SK-N-MC (cell line): ENCODE measurements around the gene POLR1C.

ENCODE experiments used
- DNase-seq: peaks from one replicate; pipeline ENCODE4 v3.0.0-alpha.2; 2011; ENCODE audit warnings: low read depth, low spot score
- H3K27ac ChIP-seq: fragments of 200-600 bp; sonication (generic); 2 replicates; pipeline ENCODE4 v1.5.1; 2016; ENCODE audit warnings: mixed run types
- H3K36me3 ChIP-seq: fragments of 200-600 bp; sonication (generic); 2 replicates; pipeline ENCODE4 v1.6.1; 2017; ENCODE audit warnings: antibody characterized with exemption, low read length, mixed read lengths; ENCODE audit not compliant: insufficient read depth
- H3K4me3 ChIP-seq: fragments of 200-600 bp; sonication (generic); 2 replicates; pipeline ENCODE4 v1.5.1; 2016
- H3K9ac ChIP-seq: fragments of 200-600 bp; sonication (generic); 2 replicates; pipeline ENCODE4 v1.8.0; 2017; ENCODE audit warnings: mixed run types, mixed read lengths; ENCODE audit not compliant: insufficient read length
- H3K9me3 ChIP-seq: fragments of 200-600 bp; sonication (generic); 2 replicates; pipeline ENCODE4 v1.6.1; 2017; ENCODE audit warnings: low read depth, mild to moderate bottlenecking, antibody characterized with exemption, low read length, moderate library complexity, mixed read lengths
- EZH2 ChIP-seq: fragments of 200-600 bp; sonication (generic); IDR thresholded peaks from one replicate; pipeline ENCODE4 v1.6.1; 2017; ENCODE audit warnings: antibody characterized with exemption
- FOXP2 ChIP-seq: optimal IDR thresholded peaks from 2 replicates; pipeline ENCODE3; 2011; ENCODE audit warnings: mild to moderate bottlenecking, moderate library complexity; ENCODE audit not compliant: insufficient read depth; ENCODE audit errors: extremely low read length, control extremely low read depth
- POLR2AphosphoS5 ChIP-seq: IDR thresholded peaks from 2 replicates; pipeline ENCODE4 v1.6.1; 2012; ENCODE audit warnings: mild to moderate bottlenecking, low read depth, low read length, borderline replicate concordance

The POLR1C gene

DNA sequence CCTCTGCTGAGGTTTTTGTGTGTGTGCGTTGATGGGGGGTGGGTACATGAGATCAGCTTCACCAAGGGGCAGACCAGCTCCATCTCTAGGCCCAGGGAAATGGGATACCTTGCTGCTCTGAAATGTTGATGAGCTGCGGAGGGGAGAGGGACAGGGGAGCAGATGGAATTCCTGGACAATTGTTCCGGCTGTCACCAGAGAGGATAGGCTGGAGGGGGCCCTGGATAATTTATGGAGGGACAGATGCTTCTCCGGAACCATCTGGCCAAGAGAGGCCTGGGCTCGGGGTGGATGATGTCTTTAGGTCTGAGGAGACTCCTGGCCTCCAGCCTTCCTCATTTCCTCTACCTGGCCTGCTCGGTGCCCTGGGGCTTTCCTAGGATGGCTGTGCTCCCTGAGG lies 41.4 kb upstream of the POLR1C start:
- Histone ChIP-seq H3K4me3 (no peak overlapping the region), H3K9me3 (no peaks in the 10 kb centered on the region), H3K9ac (no peak overlapping the region), H3K27ac (no peak overlapping the region), H3K36me3 (no peaks in the 10 kb centered on the region)
- DNase-seq: no peak
- TF ChIP-seq EZH2 (no peak), FOXP2 (no peak), POLR2AphosphoS5 (no peak)

GRCh38 chr6:43476746-43477145 lies 40.1 kb upstream of the POLR1C start:
- Histone ChIP-seq H3K4me3 (peak overlapping the region; percentile 91), H3K9me3 (no peaks in the 10 kb centered on the region), H3K9ac (peak overlapping the region; percentile 98), H3K27ac (peak overlapping the region; percentile 73), H3K36me3 (no peaks in the 10 kb centered on the region)
- DNase-seq: no peak
- TF ChIP-seq POLR2AphosphoS5 (no peak), FOXP2 (no peak), EZH2 (no peak)

DNA sequence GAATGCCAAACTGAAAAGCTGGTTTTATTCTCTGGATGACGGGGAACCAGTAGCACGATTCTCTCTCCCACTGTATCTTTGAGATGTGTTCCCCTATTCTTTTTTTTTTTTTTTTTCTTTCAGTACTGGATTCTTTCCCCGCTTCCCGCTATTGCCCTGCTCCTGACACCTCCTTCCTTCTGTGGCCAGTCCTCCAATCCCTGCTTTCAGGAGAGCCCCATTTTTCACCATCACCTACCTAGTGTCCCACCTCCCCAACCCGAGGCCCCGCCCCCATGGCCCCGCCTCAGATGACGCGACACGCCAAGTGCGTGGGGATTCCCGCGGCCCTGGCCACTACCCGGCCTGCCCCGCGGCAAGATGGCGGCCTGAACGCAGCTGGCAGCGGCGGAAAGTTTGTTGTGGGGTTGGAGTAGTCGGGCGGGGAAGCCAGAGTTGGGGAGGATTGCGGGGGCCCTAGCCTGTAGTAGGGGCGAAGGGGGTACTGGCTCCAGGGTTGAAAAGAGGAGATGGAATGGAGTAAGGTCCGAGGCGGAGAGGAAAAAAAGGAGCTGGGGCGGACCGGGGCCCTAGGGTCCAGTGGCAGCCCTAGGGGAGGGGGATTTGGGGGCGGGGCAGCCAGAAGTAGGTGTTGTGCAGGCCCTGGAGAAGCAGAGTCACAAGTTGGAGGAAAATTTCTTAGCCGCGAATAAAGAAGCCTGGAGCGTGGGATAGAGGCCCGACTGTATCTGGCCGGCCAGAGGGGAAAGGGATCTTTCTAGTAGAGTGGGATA lies 39.5 kb upstream of the POLR1C start, which contains the start of gene TJAP1:
Gene TJAP1 (plus strand): TSS at position 336 of the 773 bp plus-strand sequence. CDS start 21,432 bp downstream, outside the sequence.
- DNase-seq: no peak
- peak within 1 kb of the TSS; percentile 73 for H3K27ac ChIP-seq

GRCh38 chr6:43478008-43478372 lies 38.9 kb upstream of the POLR1C start:
- Histone ChIP-seq H3K9me3 (no peaks in the 10 kb centered on the region), H3K9ac (peak overlapping the region; percentile 98), H3K27ac (no peak overlapping the region), H3K36me3 (no peaks in the 10 kb centered on the region), H3K4me3 (peak overlapping the region; percentile 91)
- TF ChIP-seq FOXP2 (no peak), EZH2 (no peak), POLR2AphosphoS5 (no peak)
- DNase-seq: no peak

More for the DNA sequence above, 39.5 kb upstream of the POLR1C start, which contains the start of gene TJAP1:
- Histone ChIP-seq H3K36me3 (no peaks in the 10 kb centered on the region), H3K9me3 (no peaks in the 10 kb centered on the region), H3K4me3 (peak within 1 kb of the TSS; percentile 91), H3K9ac (peak within 1 kb of the TSS; percentile 98)
- peak; percentile 97 for TF ChIP-seq POLR2AphosphoS5
- no peak for TF ChIP-seq FOXP2
- no peak for TF ChIP-seq EZH2

DNA sequence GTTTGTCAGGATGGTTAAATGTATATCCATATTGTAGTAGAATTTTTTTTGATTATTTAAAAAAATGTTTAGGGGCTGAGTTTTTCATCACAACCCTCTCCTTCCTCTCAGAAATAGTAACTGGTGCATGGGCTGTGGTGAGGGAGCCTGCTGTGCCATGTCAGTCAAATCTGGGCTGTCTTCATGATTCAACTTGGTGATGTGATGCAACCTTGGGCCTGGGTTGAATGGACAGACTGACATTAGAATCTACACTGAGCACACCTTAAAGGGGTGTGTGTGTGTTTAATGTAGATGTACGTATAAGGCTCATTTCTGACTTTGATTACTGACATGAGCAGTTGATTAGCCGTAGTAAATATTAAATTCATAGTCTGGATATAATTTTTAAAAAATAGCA lies 35.8 kb upstream of the POLR1C start:
- Histone ChIP-seq H3K27ac (no peak overlapping the region), H3K4me3 (no peak overlapping the region), H3K9ac (no peak overlapping the region), H3K36me3 (no peaks in the 10 kb centered on the region), H3K9me3 (no peaks in the 10 kb centered on the region)
- no peak for DNase-seq
- TF ChIP-seq POLR2AphosphoS5 (no peak), EZH2 (no peak), FOXP2 (no peak)

GRCh38 chr6:43481591-43482236 lies 35.2 kb upstream of the POLR1C start:
- no peaks in the 10 kb centered on the region for H3K36me3 ChIP-seq
- H3K4me3 ChIP-seq: no peak overlapping the region
- DNase-seq: no peak
- H3K9ac ChIP-seq: no peak overlapping the region
- TF ChIP-seq EZH2 (no peak), FOXP2 (no peak), POLR2AphosphoS5 (no peak)
- H3K9me3 ChIP-seq: no peaks in the 10 kb centered on the region
- no peak overlapping the region for H3K27ac ChIP-seq

- Histone ChIP-seq H3K36me3 (no peaks in the 10 kb centered on the region), H3K9me3 (no peaks in the 10 kb centered on the region), H3K4me3 (no peak overlapping the region), H3K27ac (no peak overlapping the region), H3K9ac (no peak overlapping the region)
- no peak for TF ChIP-seq FOXP2
- TF ChIP-seq POLR2AphosphoS5: no peak
- TF ChIP-seq EZH2: no peak
- DNase-seq: no peak
These were observed 28.1 kb upstream of the POLR1C start for GRCh38 chr6:43488667-43489276.
